HG02973 (cell line): ENCODE measurements around the gene RPP30.
A peak's percentile ranks its signal among the peaks of the same experiment; 100 is the strongest.

Experiments
- ATAC-seq: cut with Tn5 transposase; IDR thresholded peaks from one replicate; pipeline ENCODE4 v1.9.1; 2021; ENCODE audit warnings: moderate library complexity; ENCODE audit not compliant: unreplicated experiment

The RPP30 gene

DNA sequence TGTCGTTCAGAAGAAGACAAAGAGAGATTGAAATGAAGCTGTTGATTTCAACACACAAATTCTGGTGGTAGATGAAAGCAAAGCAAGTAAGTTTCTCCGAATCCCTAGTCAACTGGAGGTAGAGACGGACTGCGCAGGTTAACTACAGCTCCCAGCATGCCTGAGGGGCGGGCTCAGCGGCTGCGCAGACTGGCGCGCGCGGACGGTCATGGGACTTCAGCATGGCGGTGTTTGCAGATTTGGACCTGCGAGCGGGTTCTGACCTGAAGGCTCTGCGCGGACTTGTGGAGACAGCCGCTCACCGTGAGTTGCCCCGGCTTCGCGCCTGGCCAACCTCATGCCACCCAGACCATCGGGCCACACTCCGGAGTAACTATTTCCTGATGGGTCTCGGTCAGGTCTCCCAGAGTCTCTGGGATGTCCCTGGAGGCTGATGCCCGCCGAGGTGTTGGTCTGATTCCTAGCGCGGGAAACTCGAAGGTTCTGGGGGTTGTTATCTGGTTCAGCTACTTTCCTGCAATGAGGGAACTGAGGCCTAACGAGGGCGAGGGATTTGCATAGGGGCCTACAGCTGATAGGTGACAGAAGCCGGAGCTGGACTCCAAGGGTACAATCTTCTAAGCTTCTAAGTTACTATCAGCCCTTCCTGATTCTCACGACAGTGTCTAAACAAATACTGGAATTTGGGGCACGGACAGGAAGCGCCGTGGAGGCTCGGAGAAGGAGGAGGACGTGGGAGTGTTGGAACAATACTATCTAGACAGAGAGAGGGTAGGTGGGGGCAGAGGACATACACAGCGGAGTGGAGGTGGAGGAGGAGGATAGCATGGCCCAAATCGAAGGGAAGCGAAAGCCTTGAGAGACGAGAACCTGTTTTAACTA, at the start of gene RPP30:
RPP30 (plus strand) TSS at position 209 of the 882 bp plus-strand sequence; CDS start at position 222, 13 bp downstream.
- ATAC-seq, result peak; percentile 97

DNA sequence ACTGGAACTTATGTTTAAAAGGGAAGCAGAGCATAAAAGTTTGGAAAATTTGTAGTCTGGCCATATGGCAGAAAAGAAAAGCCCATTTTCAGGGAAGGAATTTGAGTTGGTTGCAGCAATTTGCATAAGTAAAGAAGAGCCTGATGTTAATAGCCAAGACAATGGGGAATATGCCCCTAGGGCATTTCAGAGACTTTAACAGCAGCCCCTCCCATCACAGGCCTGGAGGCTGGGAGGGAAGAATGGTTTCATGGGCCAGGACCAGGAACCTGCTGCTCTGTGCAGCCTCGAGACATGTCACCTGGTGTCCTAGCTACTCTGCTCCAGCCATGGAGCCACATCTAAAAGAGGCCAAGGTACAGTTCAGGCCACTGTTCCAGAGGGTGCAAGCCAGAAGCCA, 49.3 kb upstream of the RPP30 start:
- ATAC-seq, result no peak

GRCh38 chr10:90832111-90832510, 39.7 kb upstream of the RPP30 start:
- no peak for ATAC-seq

DNA sequence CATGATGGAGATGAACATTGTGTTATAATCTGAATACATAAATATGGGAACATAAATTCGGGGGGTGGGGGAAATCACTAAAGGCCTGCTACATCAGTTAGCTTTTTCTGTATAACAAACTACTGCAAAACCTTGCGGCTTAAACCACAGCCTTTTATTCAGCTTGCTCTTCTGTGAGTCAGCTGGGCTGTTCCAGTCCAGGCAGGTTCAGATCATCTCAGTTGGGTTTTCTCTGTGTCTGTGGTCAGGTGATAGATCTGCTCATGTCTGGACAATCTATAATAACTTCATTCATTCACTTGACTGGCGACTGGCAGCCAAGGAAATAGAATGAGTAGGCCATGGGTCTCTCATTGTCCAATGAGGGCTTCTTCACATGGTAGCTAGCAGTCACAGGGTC, 37.4 kb upstream of the RPP30 start:
- ATAC-seq, result no peak

GRCh38 chr10:90837486-90837885, 34.3 kb upstream of the RPP30 start:
- ATAC-seq, result no peak

DNA sequence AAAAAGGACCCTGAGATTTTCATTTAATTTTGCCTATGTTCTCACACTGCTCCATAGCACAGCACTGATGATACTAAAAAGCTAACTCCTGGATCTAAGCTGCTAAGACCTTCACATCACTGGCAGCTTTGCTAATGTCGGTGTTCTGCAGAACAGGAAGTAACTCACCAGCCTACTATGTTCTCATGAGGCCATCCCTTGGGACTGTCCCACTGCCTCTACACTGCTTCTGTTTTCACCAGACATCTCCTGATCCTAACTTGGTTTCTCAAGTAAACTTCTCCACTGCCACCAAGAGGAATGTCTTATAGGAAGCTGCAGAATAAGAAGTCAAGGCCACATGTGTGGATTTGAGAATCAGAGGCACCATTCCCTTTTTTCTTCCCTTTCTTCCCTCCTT, 29.0 kb upstream of the RPP30 start:
- ATAC-seq, result no peak

DNA sequence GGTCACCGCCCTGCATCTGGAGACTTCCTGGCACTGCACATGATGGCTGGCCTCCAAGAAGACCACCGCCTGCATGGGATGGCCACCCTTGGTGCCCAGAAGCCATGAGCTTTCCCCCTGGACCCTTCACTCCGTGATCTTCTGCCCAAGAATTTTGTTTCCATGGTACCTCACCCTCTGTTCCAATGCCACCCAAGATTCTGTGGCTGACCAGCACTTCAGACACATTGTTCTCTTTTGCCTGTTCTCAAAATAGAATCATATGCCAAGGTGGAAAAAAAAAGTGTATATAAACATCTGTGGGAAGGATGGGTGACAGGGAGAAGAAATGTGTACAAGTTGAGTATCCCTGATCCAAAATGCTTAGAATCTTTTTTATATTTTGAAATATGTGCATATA, 26.0 kb upstream of the RPP30 start:
- ATAC-seq, result no peak

GRCh38 chr10:90846746-90847145, 25.0 kb upstream of the RPP30 start:
- no peak for ATAC-seq

DNA sequence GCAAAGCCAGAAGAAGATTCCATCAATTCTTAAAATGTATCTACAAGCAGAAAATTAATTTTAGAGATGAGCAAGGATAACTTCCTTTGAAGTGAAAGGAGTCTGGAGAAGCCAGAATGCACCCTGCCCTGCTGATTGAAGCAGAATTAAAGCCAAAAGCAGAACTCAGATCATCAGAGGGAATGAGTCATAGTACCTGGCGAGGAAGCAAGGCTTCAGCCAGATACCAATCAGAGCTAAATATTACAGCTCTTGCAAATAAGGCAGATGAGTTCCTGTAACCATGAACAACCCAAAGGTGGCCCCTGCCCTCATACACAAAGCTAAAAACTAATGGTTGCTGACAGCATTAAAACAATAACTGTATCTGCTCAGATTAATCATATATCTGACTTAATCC, 24.3 kb upstream of the RPP30 start:
- ATAC-seq, result no peak

DNA sequence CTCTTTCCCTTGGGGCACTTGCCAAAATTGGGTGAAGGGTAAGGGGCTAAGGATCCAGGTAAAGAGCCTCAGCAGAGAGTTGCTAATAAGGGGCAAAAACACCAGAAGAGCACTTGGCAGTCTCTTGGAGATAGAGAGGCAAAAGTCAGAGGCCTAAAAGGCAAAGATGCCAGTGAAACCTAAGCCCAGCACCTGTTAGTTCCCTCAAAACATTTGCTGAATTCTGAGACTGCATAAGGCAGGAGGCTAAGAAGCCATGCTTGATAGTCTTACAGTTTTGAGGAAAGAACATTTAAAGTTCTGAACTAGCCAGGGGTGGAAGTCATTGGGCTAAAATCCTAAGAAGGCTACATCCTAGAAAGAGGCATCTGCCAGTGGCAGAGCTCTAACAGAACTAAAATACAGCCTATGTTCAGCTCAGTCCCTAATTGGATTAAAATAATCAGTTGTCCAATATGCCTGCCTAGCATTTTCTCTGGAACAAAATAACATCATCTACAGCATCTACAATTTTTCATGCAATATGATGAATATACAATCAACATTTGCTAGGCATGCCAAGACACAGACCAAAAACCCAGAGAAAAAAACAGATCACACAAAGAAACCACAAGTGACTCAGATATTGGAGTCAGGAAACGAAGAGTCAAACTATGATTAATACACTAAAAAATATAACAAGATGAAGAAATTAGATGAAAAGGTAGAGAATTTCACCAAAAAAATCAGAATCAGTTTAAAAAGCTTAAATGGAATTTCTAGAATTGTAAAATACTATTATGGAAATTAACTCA, 21.6 kb upstream of the RPP30 start:
- no peak for ATAC-seq

DNA sequence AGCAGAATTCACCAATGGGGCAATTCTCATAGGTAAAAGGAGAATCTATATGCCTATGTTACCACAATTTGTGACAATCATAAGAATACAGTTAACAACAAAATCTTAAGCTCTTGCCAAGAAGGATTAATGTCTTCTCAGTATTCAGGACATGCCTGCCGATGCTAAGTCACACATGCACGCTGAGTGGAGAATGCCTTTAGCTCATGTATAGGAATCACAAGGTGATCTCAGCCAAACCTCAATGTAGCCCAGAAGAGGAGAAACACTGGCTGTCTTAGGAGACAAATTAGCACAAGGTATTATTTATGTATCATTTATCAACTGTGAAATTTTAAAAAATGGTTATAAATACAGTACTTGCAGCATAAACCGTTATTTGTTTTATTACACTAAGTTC, 16.6 kb upstream of the RPP30 start:
- no peak for ATAC-seq

GRCh38 chr10:90856261-90856660, 15.5 kb upstream of the RPP30 start:
- no peak for ATAC-seq

GRCh38 chr10:90856964-90857634, 14.7 kb upstream of the RPP30 start:
- ATAC-seq, result no peak

DNA sequence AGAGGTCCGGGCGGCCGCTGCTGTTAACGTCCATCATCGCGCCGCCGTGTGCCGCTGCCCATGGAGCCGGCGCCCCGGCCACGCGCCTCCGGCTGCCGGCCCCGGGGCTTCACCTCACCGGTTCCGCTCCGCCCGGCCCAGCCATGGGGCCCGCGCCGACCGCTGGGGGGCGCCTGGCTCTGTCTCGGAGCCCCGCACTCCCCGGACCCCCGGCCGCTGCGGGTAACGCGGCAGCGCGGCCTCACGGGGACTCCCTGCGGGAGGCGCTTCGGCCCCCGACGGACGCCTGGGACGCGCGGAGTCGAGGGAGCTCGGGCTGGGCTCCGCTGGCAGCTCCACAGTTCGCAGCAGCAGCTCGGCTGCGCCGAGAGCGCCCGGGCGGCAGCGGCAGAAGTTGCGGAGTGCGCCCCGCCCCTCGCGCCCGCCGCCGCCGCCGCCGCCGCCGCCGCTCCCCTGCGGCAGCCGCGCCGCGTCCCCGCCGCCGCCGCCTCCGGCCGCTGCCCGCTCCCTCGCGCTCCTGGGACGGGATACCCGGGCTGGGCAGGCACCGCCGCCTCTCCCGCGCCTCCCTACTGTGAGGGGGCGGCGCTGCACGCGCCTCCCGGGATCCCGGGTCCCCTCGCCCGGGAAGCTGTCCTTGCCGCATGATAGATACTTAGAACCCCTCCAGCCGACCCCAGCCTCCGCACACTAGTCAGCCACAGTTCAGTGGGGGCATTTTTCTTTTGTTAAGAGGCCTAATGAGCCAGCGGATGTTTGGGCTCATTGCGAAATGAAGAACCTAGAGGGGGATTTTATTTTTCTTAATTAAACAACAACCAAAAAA, 13.9 kb upstream of the RPP30 start, which contains the start of gene HTR7:
HTR7 (minus strand) TSS at position 405 of the 826 bp plus-strand sequence; CDS start at position 37, 368 bp downstream.
- ATAC-seq, result peak; percentile 79

DNA sequence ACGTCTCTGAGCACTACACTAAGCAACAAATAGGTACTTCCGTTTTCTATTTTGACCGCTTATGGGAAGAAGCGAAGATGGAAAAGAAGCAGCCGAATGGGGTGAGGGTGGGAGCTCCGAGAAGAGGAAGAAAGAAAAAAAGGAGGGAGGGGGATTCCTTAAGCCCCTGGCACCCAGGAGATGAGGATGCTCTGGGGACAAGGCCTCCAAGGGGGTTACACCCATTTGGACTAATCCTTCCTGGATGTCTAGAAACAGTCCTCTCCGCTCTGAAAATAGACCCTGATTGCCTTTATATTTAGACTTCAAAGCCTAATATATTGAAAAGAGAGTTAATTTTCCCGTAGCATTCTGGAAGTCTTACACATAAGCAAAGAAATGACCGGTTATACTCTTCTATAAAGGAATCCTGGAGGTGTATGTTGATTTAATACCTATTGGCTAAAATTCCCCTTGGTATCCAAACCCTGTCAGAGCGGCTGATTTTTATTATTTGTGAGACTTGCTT, 13.3 kb upstream of the RPP30 start:
- no peak for ATAC-seq

- no peak for ATAC-seq
Measured at GRCh38 chr10:90859321-90859751, 12.4 kb upstream of the RPP30 start.

DNA sequence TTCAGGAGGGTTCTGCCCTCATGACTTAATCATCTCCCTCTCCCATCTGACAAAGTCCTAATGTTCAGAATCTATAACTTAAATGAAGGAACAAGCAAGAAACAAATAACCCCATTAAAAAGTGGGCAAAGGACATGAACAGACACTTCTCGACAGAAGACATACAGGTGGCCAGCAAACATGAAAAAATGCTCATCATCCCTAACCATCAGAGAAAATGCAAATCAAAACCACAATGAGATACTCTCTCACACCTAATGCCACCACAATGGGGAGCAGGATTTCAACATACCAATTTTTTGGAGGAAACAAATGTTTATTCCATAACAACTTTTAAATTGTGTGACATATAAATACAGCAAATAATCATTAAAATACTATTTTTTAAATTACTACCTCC, 11.0 kb upstream of the RPP30 start:
- ATAC-seq, result no peak

GRCh38 chr10:90862908-90863514, 8.8 kb upstream of the RPP30 start:
- ATAC-seq, result no peak

DNA sequence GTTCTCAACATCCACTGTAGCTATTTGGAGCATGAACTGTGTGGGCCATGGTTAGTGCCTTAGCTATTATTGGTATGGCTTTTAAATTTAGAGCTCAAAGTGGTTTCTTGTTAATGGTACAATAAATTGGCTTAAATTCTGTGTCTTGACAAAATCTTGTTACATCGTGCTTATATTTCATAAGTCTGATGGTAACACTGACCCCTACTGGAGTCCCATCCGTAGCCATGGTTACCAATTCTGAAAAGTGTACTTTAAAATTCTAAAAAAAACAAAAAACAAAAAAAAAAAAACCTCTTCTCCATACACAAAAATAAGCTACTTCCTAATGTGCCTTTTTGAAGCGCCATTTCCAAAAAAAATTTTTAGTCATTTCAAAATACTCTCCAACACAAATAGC, 6.4 kb upstream of the RPP30 start:
- ATAC-seq, result no peak

- ATAC-seq, result no peak
Measured at GRCh38 chr10:90866050-90866598, 5.7 kb upstream of the RPP30 start.
